Endothelial cell (in vitro differentiated cells): ENCODE data around the gene MET. TPM values are rescaled to one million over a fixed set of nuclear protein-coding genes. Genes with fewer than 3 reads are reported as not detected.
"Not testable (repeated sequence)": the region's sequence is repeated elsewhere in the genome, so short reads cannot be mapped to it uniquely, and the experiment has no call there.

Source experiments
- DNase-seq: peaks from one replicate; pipeline ENCODE4 v3.0.0; 2021; ENCODE audit warnings: low spot score
- H3K27ac Mint-ChIP-seq: one replicate; pipeline ENCODE4 v1.8.0; 2021; ENCODE audit warnings: mixed read lengths, inconsistent platforms; ENCODE audit not compliant: unreplicated experiment
- H3K27me3 Mint-ChIP-seq: one replicate; pipeline ENCODE4 v1.8.0; 2021; ENCODE audit warnings: mild to moderate bottlenecking, moderate library complexity, mixed read lengths, inconsistent platforms; ENCODE audit not compliant: unreplicated experiment
- H3K36me3 Mint-ChIP-seq: one replicate; pipeline ENCODE4 v1.8.0; 2021; ENCODE audit warnings: mild to moderate bottlenecking, low read depth, mixed read lengths, inconsistent platforms; ENCODE audit not compliant: unreplicated experiment
- H3K4me1 Mint-ChIP-seq: one replicate; pipeline ENCODE4 v1.8.0; 2021; ENCODE audit warnings: mild to moderate bottlenecking, mixed read lengths, inconsistent platforms; ENCODE audit not compliant: unreplicated experiment
- H3K4me3 Mint-ChIP-seq: one replicate; pipeline ENCODE4 v1.8.0; 2021; ENCODE audit warnings: mild to moderate bottlenecking, mixed read lengths, inconsistent platforms; ENCODE audit not compliant: unreplicated experiment
- H3K9me3 Mint-ChIP-seq: one replicate; pipeline ENCODE4 v1.8.0; 2021; ENCODE audit warnings: mixed read lengths, inconsistent platforms; ENCODE audit not compliant: unreplicated experiment
- total RNA-seq: library from RNA; stranded (reverse); fragmentation: NEBNext Ultra II Directional; extraction: Animal tissue kit (Norgen Biotek cat#: 25700); gene quantifications from one replicate; pipeline ENCODE4 v1.2.1, GENCODE V29; 2021; ENCODE audit not compliant: unreplicated experiment
- TF ChIP-seq, protein P1 (sequence below): fragments of 200-600 bp; sonication (generic); IDR thresholded peaks from one replicate; pipeline ENCODE4 v1.5.0; 2021; ENCODE audit warnings: antibody characterized with exemption; ENCODE audit not compliant: unreplicated experiment

The MET gene
- total RNA-seq, 1 donor from 2014 or later: 35.1 TPM

DNA sequence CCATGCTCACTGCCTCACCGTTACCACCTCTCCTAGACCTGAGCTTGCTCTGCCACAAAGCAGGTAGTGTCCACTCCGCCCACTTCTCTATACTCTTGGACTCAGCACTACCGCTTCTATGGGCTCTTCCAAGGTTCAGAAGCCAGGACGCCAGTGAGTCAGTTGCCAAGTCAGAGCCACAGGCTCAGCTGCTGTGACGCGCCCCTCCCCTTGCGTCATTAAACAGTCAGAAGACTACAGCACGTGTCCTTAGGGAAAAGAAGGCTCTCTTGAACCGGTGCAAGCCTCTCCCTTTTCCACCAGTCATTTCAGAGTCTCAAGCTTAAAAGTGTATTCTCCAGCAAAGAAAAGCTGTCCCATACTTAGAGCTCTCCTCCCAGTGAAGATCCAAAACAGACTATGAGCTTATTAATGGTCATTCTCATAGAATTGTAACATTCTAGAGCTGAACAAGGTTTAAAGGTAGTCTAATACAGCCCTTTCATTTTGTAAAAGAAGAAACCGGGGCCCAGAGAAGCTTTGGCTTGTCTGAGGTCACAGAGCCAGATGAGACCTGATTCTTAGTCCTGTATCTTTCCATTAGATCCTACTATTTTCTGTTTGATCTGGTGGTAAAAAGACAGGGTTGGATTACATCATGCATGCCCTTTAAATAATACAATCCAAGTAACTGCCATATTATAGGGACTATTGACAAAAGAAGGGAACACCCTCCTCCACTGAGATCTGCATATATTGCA lies 40.9 kb upstream of the MET start:
- Mint-ChIP-seq H3K4me1 (no peaks in the 10 kb centered on the region), H3K9me3 (no peaks in the 10 kb centered on the region), H3K27me3 (no peaks in the 10 kb centered on the region), H3K4me3 (no peak overlapping the region), H3K27ac (no peak overlapping the region), H3K36me3 (no peaks in the 10 kb centered on the region)
- DNase-seq: no peak
- TF ChIP-seq, protein P1, sequence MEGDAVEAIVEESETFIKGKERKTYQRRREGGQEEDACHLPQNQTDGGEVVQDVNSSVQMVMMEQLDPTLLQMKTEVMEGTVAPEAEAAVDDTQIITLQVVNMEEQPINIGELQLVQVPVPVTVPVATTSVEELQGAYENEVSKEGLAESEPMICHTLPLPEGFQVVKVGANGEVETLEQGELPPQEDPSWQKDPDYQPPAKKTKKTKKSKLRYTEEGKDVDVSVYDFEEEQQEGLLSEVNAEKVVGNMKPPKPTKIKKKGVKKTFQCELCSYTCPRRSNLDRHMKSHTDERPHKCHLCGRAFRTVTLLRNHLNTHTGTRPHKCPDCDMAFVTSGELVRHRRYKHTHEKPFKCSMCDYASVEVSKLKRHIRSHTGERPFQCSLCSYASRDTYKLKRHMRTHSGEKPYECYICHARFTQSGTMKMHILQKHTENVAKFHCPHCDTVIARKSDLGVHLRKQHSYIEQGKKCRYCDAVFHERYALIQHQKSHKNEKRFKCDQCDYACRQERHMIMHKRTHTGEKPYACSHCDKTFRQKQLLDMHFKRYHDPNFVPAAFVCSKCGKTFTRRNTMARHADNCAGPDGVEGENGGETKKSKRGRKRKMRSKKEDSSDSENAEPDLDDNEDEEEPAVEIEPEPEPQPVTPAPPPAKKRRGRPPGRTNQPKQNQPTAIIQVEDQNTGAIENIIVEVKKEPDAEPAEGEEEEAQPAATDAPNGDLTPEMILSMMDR: no peak

DNA sequence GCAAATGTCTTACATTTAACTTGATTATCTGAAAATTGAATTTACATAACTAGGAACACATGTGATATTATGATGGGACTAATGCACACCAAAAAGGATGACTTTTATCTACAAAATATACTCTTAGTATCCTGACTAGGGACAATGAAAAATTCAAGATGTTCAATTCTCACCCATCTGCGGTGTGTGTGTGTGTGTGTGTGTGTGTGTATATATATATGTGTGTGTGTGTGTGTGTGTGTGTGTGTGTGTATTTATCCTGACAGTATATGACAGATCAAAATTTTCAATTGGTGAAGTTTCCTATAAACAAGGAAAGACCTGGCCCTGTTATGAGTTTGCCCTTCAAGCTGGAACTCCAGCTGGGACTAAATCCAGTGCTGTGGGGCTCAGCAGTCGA lies 40.3 kb upstream of the MET start:
- no peaks in the 10 kb centered on the region for H3K4me1 Mint-ChIP-seq
- H3K9me3 Mint-ChIP-seq: no peaks in the 10 kb centered on the region
- no peak for DNase-seq
- H3K27me3 Mint-ChIP-seq: no peaks in the 10 kb centered on the region
- no peak overlapping the region for H3K4me3 Mint-ChIP-seq
- TF ChIP-seq, protein P1: no peak
- no peak overlapping the region for H3K27ac Mint-ChIP-seq
- no peaks in the 10 kb centered on the region for H3K36me3 Mint-ChIP-seq

DNA sequence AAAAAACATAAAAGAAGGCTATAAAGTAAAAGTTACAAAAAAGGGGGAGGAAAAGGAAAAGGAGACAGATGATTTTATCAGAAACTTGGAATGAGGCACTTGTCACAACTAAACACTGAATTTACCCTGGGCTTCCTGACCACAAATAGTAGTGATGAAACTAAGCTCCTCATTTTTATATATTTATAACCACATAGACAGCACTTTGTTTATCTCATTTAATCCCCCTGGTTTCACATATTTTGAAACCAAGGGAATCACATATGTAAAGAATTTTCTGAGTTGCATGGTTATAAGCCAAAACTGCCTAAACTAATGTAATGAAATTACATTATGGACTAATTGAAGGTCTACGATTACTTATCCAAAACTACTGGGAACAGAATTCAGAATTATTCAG lies 39.6 kb upstream of the MET start:
- H3K4me1 Mint-ChIP-seq: no peaks in the 10 kb centered on the region
- no peak overlapping the region for H3K4me3 Mint-ChIP-seq
- DNase-seq: no peak
- no peaks in the 10 kb centered on the region for H3K36me3 Mint-ChIP-seq
- H3K27me3 Mint-ChIP-seq: no peaks in the 10 kb centered on the region
- H3K27ac Mint-ChIP-seq: no peak overlapping the region
- TF ChIP-seq, protein P1: no peak
- no peaks in the 10 kb centered on the region for H3K9me3 Mint-ChIP-seq

DNA sequence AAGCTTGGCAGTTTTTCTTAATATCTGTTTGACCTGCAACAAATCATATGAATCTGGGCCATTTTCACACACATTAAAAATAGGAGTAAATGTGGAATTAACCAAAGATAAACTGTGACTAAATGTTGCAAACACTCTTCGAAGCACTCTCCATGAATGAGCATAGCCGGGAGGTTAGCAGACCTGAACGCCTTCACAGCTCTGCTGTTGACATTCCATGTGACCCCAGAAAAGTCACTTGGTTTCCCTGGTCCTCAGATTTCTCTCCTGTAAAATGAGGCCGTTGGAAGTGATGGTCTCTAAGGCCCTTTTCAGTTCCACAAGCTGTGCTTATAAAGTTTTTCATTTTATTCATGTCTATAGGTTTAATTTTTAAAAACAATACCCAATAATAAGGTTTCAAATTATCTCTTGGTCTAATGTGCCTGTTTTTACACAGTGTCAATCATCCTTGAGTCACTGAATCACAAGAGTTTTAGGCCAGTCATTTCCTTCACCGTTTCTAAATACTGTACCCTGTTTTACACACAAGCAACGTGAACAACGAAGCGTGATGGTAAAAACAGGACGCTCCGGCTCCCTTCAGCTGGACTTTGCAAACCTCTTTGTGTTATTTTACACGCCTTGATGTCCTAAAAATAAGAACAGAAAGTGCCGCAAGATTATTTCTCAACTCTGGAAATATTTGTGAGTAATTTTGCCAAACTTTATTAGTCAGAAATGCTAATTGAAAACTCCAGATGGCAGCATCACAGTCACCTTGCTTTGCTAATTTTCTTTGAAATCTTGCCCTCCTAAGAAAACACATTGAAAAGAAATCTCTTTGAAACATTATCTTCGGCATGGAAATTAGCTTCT lies 38.6 kb upstream of the MET start:
- TF ChIP-seq, protein P1: no peak
- Mint-ChIP-seq H3K27me3 (no peaks in the 10 kb centered on the region), H3K27ac (no peak overlapping the region), H3K4me3 (no peak overlapping the region), H3K4me1 (no peaks in the 10 kb centered on the region), H3K36me3 (no peaks in the 10 kb centered on the region), H3K9me3 (no peaks in the 10 kb centered on the region)
- no peak for DNase-seq

DNA sequence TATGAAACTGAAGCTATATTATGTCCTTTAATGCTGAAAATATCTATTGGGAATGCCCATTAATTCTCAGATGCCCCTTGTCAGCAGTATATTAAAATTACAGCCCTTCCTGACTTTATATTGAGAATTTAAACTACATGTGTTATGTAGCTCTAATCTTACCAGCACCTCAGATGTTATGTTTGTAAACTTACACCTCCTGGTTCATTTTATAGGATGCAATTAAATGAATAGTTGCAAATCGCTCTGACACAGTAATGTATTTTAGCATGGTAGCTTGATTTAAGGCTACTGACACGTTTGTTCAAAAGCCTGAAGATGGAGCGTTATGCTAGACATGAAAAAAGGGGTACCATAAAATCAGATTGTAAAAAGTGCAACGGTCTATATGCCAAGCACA lies 35.0 kb upstream of the MET start:
- H3K27me3 Mint-ChIP-seq: no peaks in the 10 kb centered on the region
- H3K4me3 Mint-ChIP-seq: no peak overlapping the region
- DNase-seq: no peak
- no peaks in the 10 kb centered on the region for H3K9me3 Mint-ChIP-seq
- TF ChIP-seq, protein P1: no peak
- H3K36me3 Mint-ChIP-seq: peaks cover 3% of the 10 kb centered on the region
- H3K27ac Mint-ChIP-seq: no peak overlapping the region
- no peaks in the 10 kb centered on the region for H3K4me1 Mint-ChIP-seq

DNA sequence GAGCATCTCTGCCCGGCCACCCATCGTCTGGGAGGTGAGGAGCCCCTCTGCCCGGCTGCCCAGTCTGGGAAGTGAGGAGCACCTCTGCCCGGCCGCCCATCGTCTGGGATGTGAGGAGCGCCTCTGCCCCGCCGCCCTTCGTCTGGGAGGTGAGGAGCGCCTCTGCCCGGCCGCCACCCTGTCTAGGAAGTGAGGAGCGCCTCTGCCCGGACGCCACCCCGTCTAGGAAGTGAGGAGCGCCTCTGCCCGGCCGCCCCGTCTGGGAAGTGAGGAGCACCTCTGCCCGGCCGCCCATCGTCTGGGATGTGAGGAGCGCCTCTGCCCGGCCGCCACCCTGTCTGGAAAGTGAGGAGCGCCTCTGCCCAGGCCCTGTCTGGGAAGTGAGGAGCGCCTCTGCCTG lies 33.4 kb upstream of the MET start:
- H3K27me3 Mint-ChIP-seq, H3K4me1 Mint-ChIP-seq, H3K4me3 Mint-ChIP-seq, H3K9me3 Mint-ChIP-seq, H3K27ac Mint-ChIP-seq, H3K36me3 Mint-ChIP-seq, DNase-seq: not testable (repeated sequence)
